HEK293T (cell line): ENCODE results near the gene CHMP6.

Experiments used
- FOXM1 ChIP-seq: fragments of 450-650 bp; IDR thresholded peaks from 2 replicates; pipeline ENCODE4 v1.6.1; 2017; ENCODE audit warnings: mild to moderate bottlenecking, borderline replicate concordance
- ZNF384 ChIP-seq: fragments of 450-650 bp; IDR thresholded peaks from 2 replicates; pipeline ENCODE4 v1.6.1; 2016

- TF ChIP-seq FOXM1 (no peak), ZNF384 (no peak)
Observed at GRCh38 chr17:80983545-80983944, 8.1 kb upstream of the CHMP6 start.
